Breast epithelium (tissue), 3 donors: ENCODE measurements around the gene ZNF841.

Source experiments
- CTCF ChIP-seq, 3 donors: fragments of 450-650 bp; IDR thresholded peaks; one replicate each; pipeline ENCODE4 v1.5.1; 2016 to 2017; ENCODE audit warnings: antibody characterized with exemption in 3 of 3, mild to moderate bottlenecking in 3 of 3, moderate library complexity in 3 of 3
- POLR2A ChIP-seq: fragments of 450-650 bp; IDR thresholded peaks from one replicate; pipeline ENCODE4 v1.6.1; 2016; ENCODE audit warnings: antibody characterized with exemption, mild to moderate bottlenecking, moderate library complexity
- POLR2AphosphoS5 ChIP-seq, 3 donors: sonication (generic); formaldehyde crosslinking; IDR thresholded peaks; one replicate each; pipeline ENCODE4 v1.6.1; 2017; ENCODE audit warnings: antibody characterized with exemption in 3 of 3

- TF ChIP-seq POLR2AphosphoS5 (IDR thresholded peaks at IDR 0.05): no peak
- no peak for TF ChIP-seq CTCF (IDR thresholded peaks at IDR 0.05)
- TF ChIP-seq POLR2A: no peak
Measured at GRCh38 chr19:52039169-52039568, 56.4 kb downstream of the ZNF841 start.
